ENCODE results near the gene ANKRD23.
"Not testable (repeated sequence)": the region's sequence is repeated elsewhere in the genome, so short reads cannot be mapped to it uniquely, and the experiment has no call there.

ANKRD23 gene

GRCh38 chr2:96843538-96844268 lies at the start of gene ANKRD23:
Gene ANKRD23 (minus strand): TSS chr2:96844021. CDS start chr2:96843992, 29 bp downstream.
- H3K4me3 ChIP-seq (ENCODE audit: low read length) = no peak within 1 kb of the TSS
- no peak for DNase-seq (ENCODE audit: low read depth)
- TF ChIP-seq CTCF (IDR thresholded peaks at IDR 0.05; ENCODE audit: insufficient read depth, low read depth, low read length, missing control alignments) = no peak

GRCh38 chr2:96891591-96892333 lies 47.9 kb upstream of the ANKRD23 start:
- no peak for DNase-seq (ENCODE audit: low read depth)
- no peak overlapping the region for H3K4me3 ChIP-seq (ENCODE audit: low read length)
- no peak for TF ChIP-seq CTCF (IDR thresholded peaks at IDR 0.05; ENCODE audit: insufficient read depth, low read depth, low read length, missing control alignments)

DNA sequence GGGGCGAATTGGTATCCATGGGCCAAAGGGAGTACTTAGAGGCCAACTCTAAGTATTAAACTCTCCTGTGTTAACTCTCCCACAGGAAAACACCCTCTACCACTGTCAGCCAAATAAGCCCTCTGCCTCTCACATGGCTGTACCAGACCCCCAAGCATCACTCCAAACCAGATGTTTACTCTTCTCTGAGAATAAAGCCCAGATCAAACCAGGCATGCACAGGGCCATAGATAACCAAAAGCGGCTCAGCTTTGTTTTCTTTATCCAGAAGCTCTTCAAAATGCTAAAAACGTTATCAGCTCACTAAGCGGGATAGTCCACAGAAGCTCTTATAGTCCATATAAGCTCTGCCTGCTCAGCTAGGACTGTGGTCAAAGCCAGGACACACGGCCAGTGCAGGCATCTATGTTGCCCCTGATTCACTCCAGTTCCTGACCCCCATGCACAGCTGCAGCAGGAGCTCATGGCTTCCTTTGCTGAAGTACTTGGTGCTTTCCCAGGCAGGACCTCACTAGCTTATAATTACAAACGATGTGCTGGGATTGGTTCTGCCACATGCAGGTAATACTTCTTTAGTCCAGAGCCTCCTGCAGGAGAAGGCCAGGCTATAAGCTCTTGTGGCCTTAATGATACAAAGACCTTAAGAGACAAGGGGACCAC lies 47.0 kb upstream of the ANKRD23 start:
- no peak overlapping the region for H3K4me3 ChIP-seq (ENCODE audit: low read length)
- DNase-seq (ENCODE audit: low read depth) = no peak
- TF ChIP-seq CTCF (IDR thresholded peaks at IDR 0.05; ENCODE audit: insufficient read depth, low read depth, low read length, missing control alignments) = no peak

GRCh38 chr2:96890252-96890651 lies 46.4 kb upstream of the ANKRD23 start:
- no peak overlapping the region for H3K4me3 ChIP-seq (ENCODE audit: low read length)

DNA sequence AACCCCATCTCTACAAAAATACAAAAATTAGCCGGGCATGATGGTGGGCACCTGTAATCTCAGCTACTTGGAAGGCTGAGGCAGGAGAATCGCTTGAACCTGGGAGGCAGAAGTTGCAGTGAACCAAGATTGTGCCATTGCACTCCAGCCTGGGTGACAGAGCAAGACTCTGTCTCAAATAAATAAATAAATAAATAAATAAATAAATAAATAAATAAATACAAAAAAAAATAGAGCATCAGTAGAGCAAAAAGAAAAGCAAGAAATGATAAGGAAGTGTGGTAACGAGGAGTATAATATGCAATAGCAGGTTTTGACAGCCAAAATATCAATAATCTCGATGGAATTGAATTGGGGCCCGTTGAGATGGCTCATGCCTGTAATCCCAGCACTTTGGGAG lies 45.7 kb upstream of the ANKRD23 start:
- DNase-seq (ENCODE audit: low read depth); H3K4me3 ChIP-seq (ENCODE audit: low read length): not testable (repeated sequence)

More at GRCh38 chr2:96890252-96890651, 46.4 kb upstream of the ANKRD23 start:
- DNase-seq (ENCODE audit: low read depth) = no peak
- no peak for TF ChIP-seq CTCF (IDR thresholded peaks at IDR 0.05; ENCODE audit: insufficient read depth, low read depth, low read length, missing control alignments)

GRCh38 chr2:96888072-96889011 lies 44.5 kb upstream of the ANKRD23 start:
- no peak overlapping the region for H3K4me3 ChIP-seq (ENCODE audit: low read length)
- no peak for TF ChIP-seq CTCF (IDR thresholded peaks at IDR 0.05; ENCODE audit: insufficient read depth, low read depth, low read length, missing control alignments)
- DNase-seq (ENCODE audit: low read depth) = peak; percentile 93

Data from epithelial cell of esophagus (primary cell).